PC-3 (cell line): Measurements from ENCODE around the gene CGN. TPM values are rescaled to one million over a fixed set of nuclear protein-coding genes. Genes with fewer than 3 reads are reported as not detected.

ENCODE experiments used
- ATAC-seq: fragments of 200-7000 bp; cut with Tn5 transposase; 2 replicates; pipeline ENCODE4 v1.9.1; 2020; ENCODE audit warnings: mild to moderate bottlenecking, moderate library complexity
- BruUV-seq: library from RNA; stranded (reverse); fragments of 400-500 nt; replicated peaks from 2 replicates; lab custom pipeline; 2021; lab: Mats Ljungman, UMichigan
- CTCF ChIA-PET: fragments of 300-600 bp; sonication (Branson Sonifier 250); formaldehyde crosslinking; loops from one replicate; lab custom pipeline; 2022; ENCODE audit warnings: antibody characterized with exemption; lab: Charles Lee
- POLR2A ChIA-PET: fragments of 300-600 bp; sonication (Branson Sonifier 250); formaldehyde crosslinking; loops from one replicate; lab custom pipeline; 2022; ENCODE audit warnings: antibody characterized with exemption; ENCODE audit not compliant: unreplicated experiment; lab: Charles Lee
- DNase-seq: peaks from one replicate; pipeline ENCODE4 v3.0.0-alpha.2; 2015
- H2AFZ ChIP-seq: fragments of 300-600 bp; sonication (generic); 2 replicates; pipeline ENCODE4 v1.6.0; 2016; ENCODE audit warnings: antibody characterized with exemption, low read length
- H3F3A ChIP-seq: fragments of 300-600 bp; sonication (generic); one replicate; pipeline ENCODE4 v1.6.0; 2017; ENCODE audit warnings: antibody characterized with exemption, low read length, control low read depth, mild to moderate bottlenecking; ENCODE audit not compliant: unreplicated experiment
- H3K27ac ChIP-seq: fragments of 300-600 bp; sonication (generic); 2 replicates; pipeline ENCODE4 v1.5.1; 2016; ENCODE audit warnings: mild to moderate bottlenecking, low read length
- H3K27me3 ChIP-seq: fragments of 300-600 bp; sonication (generic); 2 replicates; pipeline ENCODE4 v1.6.1; 2016; ENCODE audit warnings: low read length, mixed read lengths
- H3K36me3 ChIP-seq: fragments of 300-600 bp; sonication (generic); 2 replicates; pipeline ENCODE4 v1.6.1; 2016; ENCODE audit warnings: low read depth, mixed run types, low read length, mixed read lengths
- H3K4me1 ChIP-seq: fragments of 300-600 bp; sonication (generic); 2 replicates; pipeline ENCODE4 v1.5.1; 2016; ENCODE audit warnings: low read length; ENCODE audit not compliant: insufficient read depth
- H3K4me2 ChIP-seq: fragments of 300-600 bp; sonication (generic); 2 replicates; pipeline ENCODE4 v1.6.0; 2016; ENCODE audit warnings: low read length
- H3K4me3 ChIP-seq: fragments of 300-600 bp; sonication (generic); 2 replicates; pipeline ENCODE4 v1.5.1; 2016; ENCODE audit warnings: mild to moderate bottlenecking, low read length, mixed read lengths
- H3K79me2 ChIP-seq: fragments of 300-600 bp; sonication (generic); 2 replicates; pipeline ENCODE4 v1.6.1; 2017; ENCODE audit warnings: low read length, mixed read lengths
- H3K9ac ChIP-seq: fragments of 300-600 bp; sonication (generic); 2 replicates; pipeline ENCODE4 v1.6.0; 2016; ENCODE audit warnings: mild to moderate bottlenecking, low read length
- H3K9me2 ChIP-seq: fragments of 300-600 bp; sonication (generic); replicated peaks from 2 replicates; pipeline ENCODE4 v1.6.1; 2016; ENCODE audit warnings: mixed run types, low read length, mixed read lengths
- H3K9me3 ChIP-seq: fragments of 300-600 bp; sonication (generic); 2 replicates; pipeline ENCODE4 v1.6.1; 2016; ENCODE audit warnings: low read length, mixed read lengths
- H4K20me1 ChIP-seq: fragments of 300-600 bp; sonication (generic); 2 replicates; pipeline ENCODE4 v1.6.1; 2016; ENCODE audit warnings: low read length, mixed read lengths
- EZH2 ChIP-seq: fragments of 300-600 bp; sonication (generic); IDR thresholded peaks from one replicate; pipeline ENCODE4 v1.6.1; 2017; ENCODE audit warnings: antibody characterized with exemption, mild to moderate bottlenecking, low read length; ENCODE audit not compliant: unreplicated experiment
- EZH2phosphoT487 ChIP-seq: fragments of 300-600 bp; sonication (generic); IDR thresholded peaks from 2 replicates; pipeline ENCODE4 v1.6.1; 2018; ENCODE audit warnings: mild to moderate bottlenecking, antibody characterized with exemption, low read length, borderline replicate concordance
- intact Hi-C: fragments of 100-400 bp; cut with micrococcal nuclease; formaldehyde crosslinking; loops from 2 replicates; pipeline ENCODE4 v1.9.0; 2023
- total RNA-seq: library from RNA; depleted of rRNA; stranded (reverse); fragments of >200 nt; gene quantifications from 2 replicates; pipeline ENCODE4 v1.2.3, GENCODE V29; 2014
- TF ChIP-seq, protein P1 (sequence below): fragments of 300-600 bp; sonication (generic); conservative IDR thresholded peaks from 2 replicates; pipeline ENCODE4 v1.5.1; 2017; ENCODE audit warnings: antibody characterized with exemption, low read depth, mild to moderate bottlenecking, low read length

Gene CGN
- total RNA-seq, 1 experiment from 2014 or later: 13.3 TPM

DNA sequence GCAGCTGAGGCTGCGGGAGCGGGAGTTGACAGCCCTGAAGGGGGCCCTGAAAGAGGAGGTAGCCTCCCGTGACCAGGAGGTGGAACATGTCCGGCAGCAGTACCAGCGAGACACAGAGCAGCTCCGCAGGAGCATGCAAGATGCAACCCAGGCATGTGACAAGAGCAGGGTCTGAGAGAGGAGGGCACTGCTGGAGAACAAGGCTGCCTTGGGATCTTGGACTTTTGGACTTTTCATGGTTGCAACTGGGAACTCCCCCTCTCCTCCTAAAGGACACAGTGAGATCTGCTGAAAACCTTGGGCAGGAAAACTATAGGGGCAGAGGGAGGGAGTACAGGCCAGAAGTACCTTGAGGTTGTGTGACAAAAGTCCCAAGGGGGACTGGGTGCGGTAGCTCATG lies 13.5 kb downstream of the CGN start:
- ChIA-PET POLR2A (no interaction called here), CTCF (no interaction called here)
- BruUV-seq: no TSS peak
- Histone ChIP-seq H3K36me3 (peaks cover 10% of the 10 kb centered on the region; the same call in 1 of the 2 replicates), H3K9me2 (no peaks in the 10 kb centered on the region), H3K9me3 (no peaks in the 10 kb centered on the region), H3K27ac (no peak overlapping the region), H3K9ac (no peak overlapping the region), H3F3A (no peaks in the 10 kb centered on the region), H3K4me3 (no peak overlapping the region), H3K4me2 (no peak overlapping the region), H2AFZ (no peak overlapping the region), H4K20me1 (no peaks in the 10 kb centered on the region), H3K27me3 (no peaks in the 10 kb centered on the region), H3K79me2 (no peaks in the 10 kb centered on the region), H3K4me1 (no peaks in the 10 kb centered on the region)
- TF ChIP-seq, protein P1, sequence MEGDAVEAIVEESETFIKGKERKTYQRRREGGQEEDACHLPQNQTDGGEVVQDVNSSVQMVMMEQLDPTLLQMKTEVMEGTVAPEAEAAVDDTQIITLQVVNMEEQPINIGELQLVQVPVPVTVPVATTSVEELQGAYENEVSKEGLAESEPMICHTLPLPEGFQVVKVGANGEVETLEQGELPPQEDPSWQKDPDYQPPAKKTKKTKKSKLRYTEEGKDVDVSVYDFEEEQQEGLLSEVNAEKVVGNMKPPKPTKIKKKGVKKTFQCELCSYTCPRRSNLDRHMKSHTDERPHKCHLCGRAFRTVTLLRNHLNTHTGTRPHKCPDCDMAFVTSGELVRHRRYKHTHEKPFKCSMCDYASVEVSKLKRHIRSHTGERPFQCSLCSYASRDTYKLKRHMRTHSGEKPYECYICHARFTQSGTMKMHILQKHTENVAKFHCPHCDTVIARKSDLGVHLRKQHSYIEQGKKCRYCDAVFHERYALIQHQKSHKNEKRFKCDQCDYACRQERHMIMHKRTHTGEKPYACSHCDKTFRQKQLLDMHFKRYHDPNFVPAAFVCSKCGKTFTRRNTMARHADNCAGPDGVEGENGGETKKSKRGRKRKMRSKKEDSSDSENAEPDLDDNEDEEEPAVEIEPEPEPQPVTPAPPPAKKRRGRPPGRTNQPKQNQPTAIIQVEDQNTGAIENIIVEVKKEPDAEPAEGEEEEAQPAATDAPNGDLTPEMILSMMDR: no peak
- TF ChIP-seq EZH2phosphoT487 (no peak), EZH2 (no peak)
- no peak for DNase-seq
- intact Hi-C loops: no loop called here
- ATAC-seq: no peak

- Histone ChIP-seq H3K27ac (no peak overlapping the region), H3K4me2 (no peak overlapping the region), H3F3A (no peaks in the 10 kb centered on the region), H3K79me2 (no peaks in the 10 kb centered on the region), H3K36me3 (peaks cover 24% of the 10 kb centered on the region), H4K20me1 (no peaks in the 10 kb centered on the region), H3K9me3 (no peaks in the 10 kb centered on the region), H2AFZ (no peak overlapping the region), H3K27me3 (no peaks in the 10 kb centered on the region), H3K4me3 (no peak overlapping the region), H3K4me1 (no peaks in the 10 kb centered on the region), H3K9ac (no peak overlapping the region), H3K9me2 (no peaks in the 10 kb centered on the region)
- BruUV-seq: no TSS peak
- no peak for TF ChIP-seq EZH2phosphoT487
- no peak for TF ChIP-seq EZH2
- TF ChIP-seq, protein P1: no peak
- POLR2A ChIA-PET: interaction anchor here (0.6 kb wide), 2 partner anchors 14 to 62 kb away, joined by 4 to 5 read pairs; no protein-coding TSS in a partner anchor
- ATAC-seq (no peak), DNase-seq (no peak)
- CTCF ChIA-PET: no interaction called here
- intact Hi-C loops: no loop called here
Measured at GRCh38 chr1:151526735-151527525, 15.7 kb downstream of the CGN start.

- H3K4me2 ChIP-seq: no peak overlapping the region
- H3K9ac ChIP-seq: no peak overlapping the region
- ChIA-PET CTCF (no interaction called here), POLR2A (no interaction called here)
- ATAC-seq: no peak
- intact Hi-C loops: no loop called here
- H2AFZ ChIP-seq: no peak overlapping the region
- no peak for TF ChIP-seq EZH2
- TF ChIP-seq, protein P1: no peak
- no peak for TF ChIP-seq EZH2phosphoT487
- H3K36me3 ChIP-seq: peaks cover 23% of the 10 kb centered on the region
- no peaks in the 10 kb centered on the region for H3K9me2 ChIP-seq
- no peaks in the 10 kb centered on the region for H4K20me1 ChIP-seq
- no peak overlapping the region for H3K27ac ChIP-seq
- no peaks in the 10 kb centered on the region for H3F3A ChIP-seq
- H3K4me1 ChIP-seq: no peaks in the 10 kb centered on the region
- no TSS peak for BruUV-seq
- H3K27me3 ChIP-seq: no peaks in the 10 kb centered on the region
- no peaks in the 10 kb centered on the region for H3K9me3 ChIP-seq
- no peak overlapping the region for H3K4me3 ChIP-seq
- no peak for DNase-seq
- H3K79me2 ChIP-seq: no peaks in the 10 kb centered on the region
Measured at GRCh38 chr1:151529211-151529702, 18.1 kb downstream of the CGN start.
